Duodenal mucosa (tissue), 2 donors: Measurements from ENCODE around the gene FBXO17.
"Not testable (repeated sequence)": the region's sequence is repeated elsewhere in the genome, so short reads cannot be mapped to it uniquely, and the experiment has no call there.

ENCODE experiments used
- H3K27ac ChIP-seq: one replicate; pipeline ENCODE4 v1.7.0; 2013; ENCODE audit warnings: low read depth, low read length
- H3K27me3 ChIP-seq, 2 donors: one replicate each; pipeline ENCODE4 v1.7.0; 2013; ENCODE audit warnings: low read length in 2 of 2, control low read depth in 1 of 2; ENCODE audit not compliant: insufficient read depth in 2 of 2, control insufficient read depth in 1 of 2
- H3K36me3 ChIP-seq, 2 donors: one replicate each; pipeline ENCODE4 v1.7.0; 2013; ENCODE audit warnings: low read length in 2 of 2, control low read depth in 1 of 2; ENCODE audit not compliant: insufficient read depth in 2 of 2, control insufficient read depth in 1 of 2
- H3K4me1 ChIP-seq, 2 donors: one replicate each; pipeline ENCODE4 v1.7.0; 2013; ENCODE audit warnings: low read length in 2 of 2, control low read depth in 1 of 2; ENCODE audit not compliant: insufficient read depth in 2 of 2, control insufficient read depth in 1 of 2
- H3K4me3 ChIP-seq, 2 donors: one replicate each; pipeline ENCODE4 v1.7.0; 2013; ENCODE audit warnings: low read length in 2 of 2, low read depth in 1 of 2
- H3K9ac ChIP-seq, 2 donors: one replicate each; pipeline ENCODE4 v1.7.0; 2013; ENCODE audit warnings: low read length in 2 of 2, low read depth in 1 of 2
- H3K9me3 ChIP-seq, 2 donors: one replicate each; pipeline ENCODE4 v1.7.0; 2013; ENCODE audit warnings: low read length in 2 of 2, control low read depth in 1 of 2; ENCODE audit not compliant: control insufficient read depth in 1 of 2

The FBXO17 gene

DNA sequence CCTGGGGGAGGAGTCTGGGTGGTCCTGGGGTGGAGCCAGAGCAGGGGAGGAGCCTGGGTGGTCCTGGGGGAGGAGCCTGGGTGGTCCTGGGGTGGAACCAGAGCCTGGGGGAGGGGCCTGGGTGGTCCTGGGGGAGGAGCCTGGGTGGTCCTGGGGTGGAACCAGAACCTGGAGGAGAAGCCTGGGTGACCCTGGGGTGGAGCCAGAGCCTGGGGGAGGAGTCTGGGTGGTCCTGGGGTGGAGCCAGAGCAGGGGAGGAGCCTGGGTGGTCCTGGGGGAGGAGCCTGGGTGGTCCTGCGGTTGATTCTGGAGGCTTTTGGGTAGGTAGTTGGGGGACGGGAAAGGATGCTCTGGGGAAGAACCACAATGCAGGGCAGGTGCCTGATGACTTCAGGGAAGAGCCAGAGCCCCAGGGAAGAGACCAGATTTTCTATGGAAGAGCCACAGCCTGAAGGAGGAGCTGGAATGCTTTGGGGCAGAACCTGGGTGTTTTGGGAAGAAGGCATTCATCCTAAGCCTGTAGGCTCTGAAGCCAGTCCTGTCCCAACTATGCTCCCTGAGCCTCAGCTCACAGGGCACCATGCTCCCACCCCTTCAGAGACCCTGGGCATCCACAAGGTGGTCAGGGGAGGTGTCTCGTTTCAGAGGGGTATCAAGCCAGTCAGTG, 29.8 kb downstream of the FBXO17 start:
- no peaks in the 10 kb centered on the region for H3K36me3 ChIP-seq
- H3K4me1 ChIP-seq = peaks cover 7 to 8% of the 10 kb centered on the region in 2 donors
- H3K9me3 ChIP-seq = no peaks in the 10 kb centered on the region
- H3K9ac ChIP-seq = no peak overlapping the region
- H3K27ac ChIP-seq = no peak overlapping the region
- no peaks in the 10 kb centered on the region for H3K27me3 ChIP-seq
- no peak overlapping the region for H3K4me3 ChIP-seq

DNA sequence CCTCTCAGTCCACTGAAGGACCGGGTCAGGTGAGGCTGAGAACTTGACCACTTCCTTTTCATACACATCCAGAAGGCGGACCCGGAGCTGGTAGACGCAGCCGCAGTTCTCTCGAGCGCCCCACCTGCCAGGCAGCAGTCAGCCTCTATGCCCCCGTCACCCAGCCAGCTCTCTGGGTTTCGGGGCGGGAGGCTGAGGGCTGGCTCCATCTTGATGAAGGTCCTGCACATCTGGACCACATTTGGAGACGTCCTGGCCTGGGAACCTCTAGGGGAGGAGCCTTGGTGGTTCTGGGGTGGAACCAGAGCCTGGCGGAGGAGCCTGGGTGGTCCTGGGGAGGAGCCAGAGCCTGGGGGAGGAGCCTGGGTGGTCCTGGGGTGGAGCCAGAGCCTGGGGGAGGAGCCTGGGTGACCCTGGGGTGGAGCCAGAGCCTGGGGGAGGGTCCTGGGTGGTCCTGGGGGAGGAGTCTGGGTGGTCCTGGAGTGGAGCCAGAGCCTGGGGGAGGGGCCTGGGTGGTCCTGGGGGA, 30.5 kb downstream of the FBXO17 start:
- no peaks in the 10 kb centered on the region for H3K36me3 ChIP-seq
- no peak overlapping the region for H3K4me3 ChIP-seq
- H3K4me1 ChIP-seq = peaks cover 1 to 2% of the 10 kb centered on the region in 2 donors
- no peaks in the 10 kb centered on the region for H3K9me3 ChIP-seq
- no peak overlapping the region for H3K9ac ChIP-seq
- no peaks in the 10 kb centered on the region for H3K27me3 ChIP-seq
- H3K27ac ChIP-seq = no peak overlapping the region

DNA sequence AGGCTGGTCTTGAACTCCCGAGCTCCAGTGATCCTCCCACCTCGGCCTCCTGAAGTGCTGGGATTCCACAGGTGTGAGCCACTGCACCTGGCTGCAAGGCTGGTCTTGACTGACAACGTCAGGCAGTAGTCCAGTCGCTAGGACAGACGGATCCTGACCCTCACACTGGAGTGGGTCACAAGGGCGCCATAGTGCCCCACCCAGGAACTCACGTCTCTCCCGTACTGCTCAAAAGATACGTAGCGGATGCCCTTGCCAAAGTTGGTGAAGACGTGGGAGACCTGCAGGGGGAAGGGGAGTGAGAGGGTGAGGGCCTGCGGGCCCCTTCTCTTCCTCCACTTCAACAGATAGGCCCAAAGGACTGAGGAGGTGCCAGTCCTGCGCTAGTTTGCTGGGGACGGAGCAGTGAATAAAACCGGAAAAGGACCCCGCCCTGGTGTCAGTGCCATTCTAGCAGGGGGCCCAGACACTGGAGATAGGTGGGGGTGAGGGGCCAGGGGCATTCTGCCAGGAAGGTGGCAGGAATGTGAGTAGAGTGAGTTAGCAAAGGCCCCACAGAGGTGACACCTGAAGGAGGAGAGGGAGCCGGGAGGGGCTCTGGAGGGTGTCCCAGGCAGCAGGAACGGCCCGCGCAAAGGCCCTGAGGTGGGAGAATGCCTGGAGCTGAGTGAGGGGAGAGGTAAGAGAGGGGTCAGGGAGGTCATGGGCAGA, 32.9 kb downstream of the FBXO17 start:
- Histone ChIP-seq H3K4me3 (no peak overlapping the region), H3K27ac (no peak overlapping the region)

DNA sequence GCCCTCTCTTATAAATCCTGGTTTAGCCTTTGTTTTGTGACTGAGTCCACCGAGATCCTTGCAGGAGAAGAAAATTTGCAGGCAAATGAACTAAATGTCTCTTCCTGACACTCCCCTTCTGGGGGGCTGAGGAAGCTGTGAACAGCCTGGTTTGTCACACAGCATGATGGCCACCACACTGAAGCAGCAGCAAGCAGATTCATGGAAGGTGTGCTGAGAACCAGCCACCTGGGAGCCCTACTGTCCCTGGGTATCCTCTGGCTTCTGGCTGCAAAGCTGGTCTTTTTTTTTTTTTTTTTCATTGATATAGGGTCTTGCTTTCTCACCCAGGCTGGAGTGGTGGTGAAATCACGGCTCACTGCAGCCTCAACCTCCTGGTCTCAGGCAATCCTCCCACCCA, 33.6 kb downstream of the FBXO17 start:
- Histone ChIP-seq H3K9me3 (no peaks in the 10 kb centered on the region), H3K36me3 (no peaks in the 10 kb centered on the region), H3K4me1 (no peaks in the 10 kb centered on the region), H3K9ac (no peak overlapping the region), H3K27me3 (no peaks in the 10 kb centered on the region), H3K27ac (no peak overlapping the region), H3K4me3 (no peak overlapping the region)

More for the DNA sequence above, 32.9 kb downstream of the FBXO17 start:
- H3K4me1 ChIP-seq = no peaks in the 10 kb centered on the region
- no peak overlapping the region for H3K9ac ChIP-seq
- H3K9me3 ChIP-seq = no peaks in the 10 kb centered on the region
- no peaks in the 10 kb centered on the region for H3K36me3 ChIP-seq
- no peaks in the 10 kb centered on the region for H3K27me3 ChIP-seq

DNA sequence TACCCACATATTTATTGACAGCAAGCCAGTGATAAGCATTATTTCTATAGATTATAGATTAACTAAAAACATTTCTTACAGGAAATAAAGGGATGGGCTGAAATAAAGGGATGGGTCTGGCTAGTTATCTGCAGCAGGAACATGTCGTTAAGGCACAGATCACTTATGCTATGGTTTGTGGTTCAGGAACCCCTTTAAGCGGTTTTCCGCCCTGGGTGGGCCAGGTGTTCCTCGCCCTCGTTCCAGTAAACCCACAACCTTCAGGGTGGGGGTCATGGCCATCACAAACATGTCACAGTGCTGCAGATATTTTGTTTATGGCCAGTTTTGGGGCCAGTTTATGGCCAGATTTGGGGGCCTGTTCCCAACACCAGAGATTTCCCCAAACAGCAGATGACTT, 34.1 kb downstream of the FBXO17 start:
- not testable (repeated sequence) for H3K36me3 ChIP-seq, H3K9me3 ChIP-seq, H3K27me3 ChIP-seq, H3K27ac ChIP-seq, H3K4me3 ChIP-seq, H3K9ac ChIP-seq, H3K4me1 ChIP-seq

DNA sequence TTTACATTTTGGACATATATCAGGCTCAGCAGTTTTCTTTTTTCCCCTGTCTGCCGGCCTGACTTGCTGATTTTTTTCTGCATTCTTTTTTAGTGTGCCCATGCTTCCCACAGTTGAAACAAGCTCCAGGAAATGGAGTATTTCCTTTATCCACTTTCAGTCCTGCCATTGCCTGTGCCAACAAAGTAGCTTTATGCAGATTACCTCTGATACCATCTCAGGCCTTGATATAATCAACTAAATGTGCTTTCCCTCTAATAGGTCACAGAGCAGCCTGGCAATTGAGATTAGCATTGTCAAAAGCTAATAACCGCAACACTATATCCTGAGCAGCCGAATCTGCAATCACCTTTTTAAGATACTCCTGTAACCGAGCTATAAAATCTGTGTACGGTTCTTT, 35.6 kb downstream of the FBXO17 start:
- peaks cover 0 to under 1% of the 10 kb centered on the region in 2 donors for H3K9me3 ChIP-seq
- no peak overlapping the region for H3K9ac ChIP-seq
- H3K4me1 ChIP-seq = no peaks in the 10 kb centered on the region
- H3K36me3 ChIP-seq = peaks cover 0 to under 1% of the 10 kb centered on the region in 2 donors
- H3K27me3 ChIP-seq = no peaks in the 10 kb centered on the region
- no peak overlapping the region for H3K4me3 ChIP-seq
- no peak overlapping the region for H3K27ac ChIP-seq

DNA sequence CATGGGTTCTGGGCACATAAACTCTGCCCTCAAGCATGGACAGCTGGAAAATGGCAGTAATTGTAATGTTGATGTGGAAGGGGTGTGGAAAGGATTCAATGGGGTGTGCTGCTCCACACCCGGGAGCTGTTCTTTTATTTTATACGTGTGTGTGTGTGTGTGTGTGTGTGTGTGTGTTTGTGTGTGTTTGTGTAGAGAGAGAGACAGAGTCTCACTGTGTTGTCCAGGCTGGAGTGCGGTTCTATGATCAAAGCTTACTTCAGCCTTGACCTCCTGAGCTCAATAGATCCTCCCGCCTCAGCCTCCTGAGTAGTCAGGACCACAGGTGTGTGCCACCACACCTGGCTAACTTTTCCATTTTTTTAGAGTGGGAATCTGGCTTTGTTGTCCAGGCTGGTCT, 42.0 kb downstream of the FBXO17 start:
- Histone ChIP-seq H3K27me3 (no peaks in the 10 kb centered on the region), H3K27ac (no peak overlapping the region), H3K4me1 (peaks cover 11 to 17% of the 10 kb centered on the region in 2 donors), H3K9me3 (peaks cover 0 to 4% of the 10 kb centered on the region in 2 donors), H3K36me3 (peaks cover 6 to 15% of the 10 kb centered on the region in 2 donors), H3K9ac (no peak overlapping the region), H3K4me3 (no peak overlapping the region)

DNA sequence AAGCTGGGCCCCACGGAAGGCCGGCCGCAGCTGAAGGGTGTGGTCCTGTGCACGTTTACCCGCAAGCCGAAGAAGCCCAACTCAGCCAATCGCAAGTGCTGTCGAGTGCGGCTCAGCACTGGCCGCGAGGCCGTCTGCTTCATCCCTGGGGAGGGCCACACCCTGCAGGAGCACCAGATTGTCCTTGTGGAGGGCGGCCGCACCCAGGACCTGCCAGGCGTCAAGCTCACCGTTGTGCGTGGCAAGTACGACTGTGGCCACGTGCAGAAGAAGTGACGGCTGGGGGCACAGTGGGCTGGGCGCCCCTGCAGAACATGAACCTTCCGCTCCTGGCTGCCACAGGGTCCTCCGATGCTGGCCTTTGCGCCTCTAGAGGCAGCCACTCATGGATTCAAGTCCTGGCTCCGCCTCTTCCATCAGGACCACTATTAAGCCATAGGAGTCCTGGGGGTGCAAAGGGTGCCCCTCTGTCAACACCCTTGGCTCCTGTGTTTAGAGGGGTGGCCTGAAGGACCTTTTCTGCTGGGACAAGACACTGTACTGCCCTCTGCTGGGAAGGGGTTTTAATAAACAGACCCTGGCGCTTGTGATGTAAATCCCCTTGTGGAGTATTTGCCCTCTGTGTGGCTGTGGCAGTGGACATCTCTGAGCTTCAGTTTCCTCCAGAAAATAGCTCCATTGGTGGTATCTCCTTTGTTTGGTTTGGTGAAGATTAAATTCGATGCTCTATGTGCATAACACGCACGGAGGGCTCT, 42.9 kb downstream of the FBXO17 start:
- no peak overlapping the region for H3K9ac ChIP-seq
- peaks cover 11 to 17% of the 10 kb centered on the region in 2 donors for H3K4me1 ChIP-seq
- H3K27ac ChIP-seq = no peak overlapping the region
- peaks cover 0 to 4% of the 10 kb centered on the region in 2 donors for H3K9me3 ChIP-seq
- no peaks in the 10 kb centered on the region for H3K27me3 ChIP-seq
- no peak overlapping the region for H3K4me3 ChIP-seq
- H3K36me3 ChIP-seq = peaks cover 6 to 15% of the 10 kb centered on the region in 2 donors

DNA sequence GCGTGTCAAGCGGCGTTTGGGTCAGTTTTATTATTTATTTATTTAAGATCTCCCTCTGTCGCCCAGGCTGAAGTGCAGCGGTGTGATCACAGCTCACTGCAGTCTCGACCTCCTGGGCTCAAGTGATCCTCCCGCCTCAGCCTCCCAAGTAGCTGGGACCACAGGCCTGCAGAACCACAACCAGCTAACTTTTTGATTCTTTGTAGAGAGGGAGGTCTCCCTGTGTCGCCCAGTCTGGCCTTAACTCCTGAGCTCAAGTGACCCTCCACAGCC, 44.1 kb downstream of the FBXO17 start:
- H3K4me1 ChIP-seq = peaks cover 11 to 17% of the 10 kb centered on the region in 2 donors
- peak overlapping the region; percentile 94 for H3K9ac ChIP-seq
- no peak overlapping the region for H3K27ac ChIP-seq
- no peaks in the 10 kb centered on the region for H3K27me3 ChIP-seq
- H3K36me3 ChIP-seq = peaks cover 6 to 15% of the 10 kb centered on the region in 2 donors
- H3K9me3 ChIP-seq = peaks cover 0 to 4% of the 10 kb centered on the region in 2 donors
- H3K4me3 ChIP-seq = peak overlapping the region; percentile 95 to 99
